PFSK-1 (cell line): ENCODE data around the gene ENKD1.
A peak's percentile ranks its signal among the peaks of the same experiment; 100 is the strongest.

Source experiments
- FOXP2 ChIP-seq: optimal IDR thresholded peaks from 2 replicates; pipeline ENCODE3; 2011; ENCODE audit warnings: borderline replicate concordance, control low read depth, inconsistent platforms; ENCODE audit not compliant: insufficient read depth; ENCODE audit errors: extremely low read length, extremely low read depth
- POLR2AphosphoS5 ChIP-seq: IDR thresholded peaks from 2 replicates; pipeline ENCODE4 v1.6.1; 2012; ENCODE audit warnings: low read depth, mild to moderate bottlenecking, control low read depth, low read length, moderate library complexity
- SIN3A ChIP-seq: IDR thresholded peaks from 2 replicates; pipeline ENCODE4 v1.6.1; 2012; ENCODE audit warnings: mild to moderate bottlenecking, low read length, moderate library complexity, borderline replicate concordance; ENCODE audit not compliant: insufficient read depth
- TAF1 ChIP-seq: IDR thresholded peaks from 2 replicates; pipeline ENCODE4 v1.6.1; 2012; ENCODE audit warnings: low read length, control low read depth, borderline replicate concordance; ENCODE audit not compliant: insufficient read depth
- TF ChIP-seq, protein P1 (sequence below), 2 experiments: IDR thresholded peaks; 2 replicates each; pipeline versions ENCODE4 v1.6.1 to v1.8.0; 2011 to 2012; ENCODE audit warnings: low read depth in 2 of 2, low read length in 2 of 2, control low read depth in 1 of 2, inconsistent platforms in 1 of 2, mild to moderate bottlenecking in 1 of 2, moderate library complexity in 1 of 2; ENCODE audit not compliant: insufficient read depth in 1 of 2

Gene ENKD1

DNA sequence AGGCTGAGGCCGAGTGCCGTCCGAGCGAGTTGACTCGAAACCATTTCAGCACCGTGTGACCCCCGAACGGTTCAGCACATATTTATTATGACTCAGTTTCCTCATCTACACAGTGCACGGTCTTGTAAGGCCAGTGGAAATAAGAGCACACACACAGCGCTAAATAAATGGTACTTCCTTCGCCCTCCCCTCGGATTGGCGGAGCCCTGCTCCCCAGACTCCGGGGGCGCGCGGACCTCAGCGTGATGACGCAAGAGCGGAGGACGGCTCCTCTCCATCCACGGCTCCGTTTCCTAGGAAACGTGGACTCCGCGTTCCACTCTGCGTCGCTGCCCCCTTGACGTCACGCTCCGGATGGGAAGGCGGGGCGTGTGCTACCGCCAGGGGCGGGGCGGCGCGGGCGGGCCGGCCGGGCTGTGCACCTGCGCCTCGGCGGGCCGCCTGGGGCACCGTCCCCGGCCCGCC is 6.0 kb downstream of the ENKD1 start, which contains the start of gene PARD6A:
TSS of gene PARD6A (plus strand) at position 397 of the 465 bp plus-strand sequence. CDS start 79 bp downstream, outside the sequence.
- TF ChIP-seq FOXP2 (no peak), SIN3A (no peak), TAF1 (no peak), POLR2AphosphoS5 (no peak)
- TF ChIP-seq, protein P1, sequence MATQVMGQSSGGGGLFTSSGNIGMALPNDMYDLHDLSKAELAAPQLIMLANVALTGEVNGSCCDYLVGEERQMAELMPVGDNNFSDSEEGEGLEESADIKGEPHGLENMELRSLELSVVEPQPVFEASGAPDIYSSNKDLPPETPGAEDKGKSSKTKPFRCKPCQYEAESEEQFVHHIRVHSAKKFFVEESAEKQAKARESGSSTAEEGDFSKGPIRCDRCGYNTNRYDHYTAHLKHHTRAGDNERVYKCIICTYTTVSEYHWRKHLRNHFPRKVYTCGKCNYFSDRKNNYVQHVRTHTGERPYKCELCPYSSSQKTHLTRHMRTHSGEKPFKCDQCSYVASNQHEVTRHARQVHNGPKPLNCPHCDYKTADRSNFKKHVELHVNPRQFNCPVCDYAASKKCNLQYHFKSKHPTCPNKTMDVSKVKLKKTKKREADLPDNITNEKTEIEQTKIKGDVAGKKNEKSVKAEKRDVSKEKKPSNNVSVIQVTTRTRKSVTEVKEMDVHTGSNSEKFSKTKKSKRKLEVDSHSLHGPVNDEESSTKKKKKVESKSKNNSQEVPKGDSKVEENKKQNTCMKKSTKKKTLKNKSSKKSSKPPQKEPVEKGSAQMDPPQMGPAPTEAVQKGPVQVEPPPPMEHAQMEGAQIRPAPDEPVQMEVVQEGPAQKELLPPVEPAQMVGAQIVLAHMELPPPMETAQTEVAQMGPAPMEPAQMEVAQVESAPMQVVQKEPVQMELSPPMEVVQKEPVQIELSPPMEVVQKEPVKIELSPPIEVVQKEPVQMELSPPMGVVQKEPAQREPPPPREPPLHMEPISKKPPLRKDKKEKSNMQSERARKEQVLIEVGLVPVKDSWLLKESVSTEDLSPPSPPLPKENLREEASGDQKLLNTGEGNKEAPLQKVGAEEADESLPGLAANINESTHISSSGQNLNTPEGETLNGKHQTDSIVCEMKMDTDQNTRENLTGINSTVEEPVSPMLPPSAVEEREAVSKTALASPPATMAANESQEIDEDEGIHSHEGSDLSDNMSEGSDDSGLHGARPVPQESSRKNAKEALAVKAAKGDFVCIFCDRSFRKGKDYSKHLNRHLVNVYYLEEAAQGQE (IDR thresholded peaks at IDR 0.05; ENCODE audit: insufficient read depth in 1 of 2, low read depth in 2 of 2, low read length in 2 of 2) = no peak

DNA sequence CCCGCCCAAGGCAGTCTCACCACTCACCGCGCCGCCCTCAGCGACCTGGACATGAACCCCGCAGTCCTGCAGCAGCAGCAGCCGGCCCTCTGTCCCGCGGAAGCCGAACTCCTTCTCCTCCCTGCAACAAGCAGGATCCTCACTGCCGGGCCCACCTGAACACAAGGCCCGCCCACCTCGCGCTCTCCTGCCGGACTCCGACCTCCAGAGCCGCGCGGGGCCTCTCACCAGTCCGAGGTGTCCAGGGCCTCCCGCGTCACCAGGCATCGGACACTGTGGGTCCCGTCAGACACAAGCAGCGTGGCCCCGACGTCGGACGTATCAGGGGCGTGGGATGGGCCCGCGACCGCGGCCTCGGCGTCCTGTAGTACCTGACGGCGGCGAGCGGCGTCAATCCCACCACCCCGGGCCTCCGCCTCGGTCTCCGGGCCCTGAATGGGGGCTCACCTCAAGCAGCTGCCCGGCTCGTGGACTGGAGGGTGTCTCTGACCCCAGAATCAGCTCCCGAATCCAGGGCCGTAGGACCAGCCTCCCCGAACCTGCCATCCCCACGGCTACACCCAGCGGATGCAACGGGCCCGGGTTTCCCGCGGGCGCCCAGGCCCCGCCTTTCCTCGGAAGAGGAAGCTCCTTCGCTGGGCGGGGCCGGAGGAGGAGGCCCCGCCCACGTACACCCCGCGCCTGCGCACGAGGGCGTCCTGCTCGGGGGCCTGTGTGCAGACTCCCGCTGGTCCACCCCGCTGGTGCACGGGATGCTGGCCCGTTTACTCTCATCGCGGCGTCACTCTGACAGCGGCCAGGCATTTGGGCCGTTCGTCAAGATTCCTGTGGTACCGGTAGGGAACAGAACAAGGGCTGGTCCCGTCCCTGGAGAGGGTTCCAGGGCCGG is 6.6 kb downstream of the ENKD1 start, which contains the start of gene ACD:
TSS of gene ACD (minus strand) at position 586 of the 889 bp plus-strand sequence. CDS start at position 546, 40 bp downstream.
- TF ChIP-seq POLR2AphosphoS5 (peak; percentile 86), FOXP2 (no peak), SIN3A (no peak)
- TF ChIP-seq, protein P1 (IDR thresholded peaks at IDR 0.05; ENCODE audit: insufficient read depth in 1 of 2, low read depth in 2 of 2, low read length in 2 of 2) = peak in 1 of 2 experiments; percentile 40; a peak in 1 of 4 replicates

DNA sequence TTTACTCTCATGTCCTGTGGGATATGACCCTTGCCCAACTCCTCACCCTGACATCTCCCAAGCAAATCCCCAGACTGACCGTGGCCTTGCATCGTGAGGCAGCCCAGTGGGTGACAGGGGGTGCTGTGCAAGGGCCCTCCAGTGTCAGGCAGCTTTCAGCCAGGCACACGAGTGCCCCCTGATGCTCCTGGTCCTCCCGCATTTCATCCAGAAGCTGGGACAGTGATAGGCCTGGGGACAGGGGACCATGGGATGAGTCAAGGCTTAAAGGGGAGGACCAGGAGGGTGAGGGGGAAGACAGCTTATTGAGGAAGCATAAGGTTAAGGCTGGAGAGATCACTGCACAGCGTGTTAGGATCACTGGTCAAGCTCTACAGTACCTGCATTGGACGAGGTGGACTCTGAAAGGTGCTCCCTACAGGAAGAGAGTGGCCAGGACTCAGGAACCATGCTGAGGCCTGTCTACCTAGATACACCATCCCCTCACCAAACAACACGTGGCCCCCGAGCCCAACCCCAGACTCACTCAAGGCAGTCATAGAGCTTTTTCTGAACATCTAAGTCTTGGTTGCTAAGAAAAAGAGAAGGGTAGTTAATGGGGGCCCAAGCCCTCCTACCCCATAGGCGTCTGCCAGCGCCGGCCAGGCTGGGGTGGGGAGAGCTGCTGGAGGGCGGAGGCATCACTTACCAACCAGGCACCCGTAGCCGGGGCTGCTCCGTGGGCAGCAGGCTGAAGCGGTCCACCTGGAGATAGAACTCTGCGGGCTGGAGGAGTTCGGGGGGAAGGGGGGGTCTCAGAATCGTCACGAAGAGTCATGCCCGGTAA is 7.5 kb downstream of the ENKD1 start:
- TF ChIP-seq, protein P1 (IDR thresholded peaks at IDR 0.05; ENCODE audit: insufficient read depth in 1 of 2, low read depth in 2 of 2, low read length in 2 of 2) = no peak
- no peak for TF ChIP-seq FOXP2
- no peak for TF ChIP-seq POLR2AphosphoS5
- no peak for TF ChIP-seq TAF1
- no peak for TF ChIP-seq SIN3A

DNA sequence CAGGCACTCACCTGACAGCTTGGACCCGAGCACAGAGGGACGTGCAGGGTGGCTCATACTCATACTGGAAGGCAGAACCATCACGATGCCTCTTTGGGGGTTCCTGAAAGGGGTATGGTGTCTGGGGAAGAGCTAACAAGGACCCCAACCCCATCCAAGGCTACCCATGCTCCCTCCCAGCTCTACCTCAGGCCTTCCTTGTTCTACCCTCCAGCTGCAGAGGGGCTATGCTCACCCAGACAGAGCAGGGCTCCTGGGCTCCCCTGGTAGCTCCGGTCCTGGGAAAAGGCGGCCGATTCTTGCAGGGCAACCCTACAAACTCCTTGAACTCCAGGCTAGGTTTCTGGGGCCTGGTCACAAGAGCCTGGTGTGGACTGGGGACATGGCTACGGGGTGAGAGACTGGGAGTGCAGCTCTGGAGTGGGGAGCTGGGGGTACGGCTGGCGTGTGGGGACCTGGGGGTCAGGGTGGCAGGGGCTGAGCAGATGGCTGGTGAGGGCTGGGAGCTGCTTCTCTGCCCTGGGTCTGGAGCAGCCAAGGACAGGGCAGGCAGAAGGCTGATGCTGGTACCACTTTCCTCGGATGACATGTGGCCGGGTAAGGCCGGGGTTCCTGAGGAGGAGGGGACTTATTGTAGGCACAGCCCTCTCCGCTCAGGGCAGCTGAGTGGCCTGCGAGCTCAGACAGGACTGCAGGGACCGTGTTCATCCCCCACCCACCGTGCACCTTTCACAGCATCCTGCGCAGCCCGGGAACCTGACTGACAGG is 8.6 kb downstream of the ENKD1 start:
- TF ChIP-seq, protein P1 (IDR thresholded peaks at IDR 0.05; ENCODE audit: insufficient read depth in 1 of 2, low read depth in 2 of 2, low read length in 2 of 2) = no peak
- no peak for TF ChIP-seq FOXP2
- TF ChIP-seq TAF1 = no peak
- no peak for TF ChIP-seq POLR2AphosphoS5
- TF ChIP-seq SIN3A = no peak
